ENCODE data around the gene C1orf94. TPM values are rescaled to one million over a fixed set of nuclear protein-coding genes. Genes with fewer than 3 reads are reported as not detected.

Gene C1orf94
- polyA plus RNA-seq, 1 of the 3 experiments (the other 2 are of a cell fraction) = not detected

DNA sequence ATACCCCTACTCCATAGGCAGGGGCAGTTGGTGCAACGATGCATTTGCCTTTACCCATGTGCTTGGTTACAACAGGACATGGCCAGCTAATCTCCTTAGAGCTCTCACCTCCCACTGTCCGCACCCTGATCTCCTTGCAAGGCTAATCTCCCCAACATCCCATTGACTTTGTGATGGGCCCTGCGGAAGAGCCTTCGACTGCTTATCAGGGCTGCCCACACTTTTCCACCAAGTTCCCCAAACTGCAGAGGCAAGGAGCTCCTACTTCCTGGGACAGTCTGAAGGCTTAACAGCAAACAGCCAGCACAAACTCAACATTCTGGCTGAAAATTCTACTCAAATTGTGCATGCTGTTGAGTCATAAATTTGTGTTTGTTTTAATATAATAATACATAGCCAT is 36.0 kb downstream of the C1orf94 start:
- H3K4me3 ChIP-seq (ENCODE audit: low read depth in 2 of 2, low read length in 1 of 2) = no peak overlapping the region
- H3K36me3 ChIP-seq (replicated peaks in 1 of 2; ENCODE audit: control insufficient read depth in 1 of 2, insufficient read depth in 2 of 2, low read length in 1 of 2) = no peaks in the 10 kb centered on the region
- no peak overlapping the region for H3K9ac ChIP-seq
- CTCF ChIA-PET = interaction anchor here (0.6 kb wide), 1 partner anchor 721 kb away, joined by 4 read pairs; no protein-coding TSS in a partner anchor
- H3K27ac ChIP-seq (ENCODE audit: low read depth in 2 of 2, low read length in 1 of 2) = no peak overlapping the region
- H3K9me2 ChIP-seq = no peaks in the 10 kb centered on the region
- H4K20me1 ChIP-seq (ENCODE audit: insufficient read depth) = no peaks in the 10 kb centered on the region
- no peaks in the 10 kb centered on the region for H3K9me3 ChIP-seq
- DNase-seq = no peak
- H3K79me2 ChIP-seq (ENCODE audit: insufficient read depth) = no peaks in the 10 kb centered on the region
- TF ChIP-seq MEF2A (IDR thresholded peaks at IDR 0.05; ENCODE audit: borderline replicate concordance, low read depth) (no peak), TAF1 (IDR thresholded peaks at IDR 0.05; ENCODE audit: borderline replicate concordance, low read depth, low read length) (no peak), CHD2 (IDR thresholded peaks at IDR 0.05; ENCODE audit: low read length, partially characterized antibody) (no peak), JUND (IDR thresholded peaks at IDR 0.05) (no peak), NRF1 (IDR thresholded peaks at IDR 0.05; ENCODE audit: low read depth, low read length) (no peak), EZH2phosphoT487 (IDR thresholded peaks at IDR 0.05; ENCODE audit: borderline replicate concordance, low read depth) (no peak), ELF1 (IDR thresholded peaks at IDR 0.05) (no peak), TCF12 (IDR thresholded peaks at IDR 0.05) (no peak), GABPA (IDR thresholded peaks at IDR 0.05; ENCODE audit: low read depth) (no peak), MXI1 (IDR thresholded peaks at IDR 0.05; ENCODE audit: low read depth, low read length) (no peak), RXRA (IDR thresholded peaks at IDR 0.05; ENCODE audit: borderline replicate concordance, low read depth) (no peak), SIN3A (IDR thresholded peaks at IDR 0.05; ENCODE audit: borderline replicate concordance, low read depth, low read length) (no peak), FOXM1 (IDR thresholded peaks at IDR 0.05; ENCODE audit: low read depth) (no peak)
- TF ChIP-seq, protein P1, sequence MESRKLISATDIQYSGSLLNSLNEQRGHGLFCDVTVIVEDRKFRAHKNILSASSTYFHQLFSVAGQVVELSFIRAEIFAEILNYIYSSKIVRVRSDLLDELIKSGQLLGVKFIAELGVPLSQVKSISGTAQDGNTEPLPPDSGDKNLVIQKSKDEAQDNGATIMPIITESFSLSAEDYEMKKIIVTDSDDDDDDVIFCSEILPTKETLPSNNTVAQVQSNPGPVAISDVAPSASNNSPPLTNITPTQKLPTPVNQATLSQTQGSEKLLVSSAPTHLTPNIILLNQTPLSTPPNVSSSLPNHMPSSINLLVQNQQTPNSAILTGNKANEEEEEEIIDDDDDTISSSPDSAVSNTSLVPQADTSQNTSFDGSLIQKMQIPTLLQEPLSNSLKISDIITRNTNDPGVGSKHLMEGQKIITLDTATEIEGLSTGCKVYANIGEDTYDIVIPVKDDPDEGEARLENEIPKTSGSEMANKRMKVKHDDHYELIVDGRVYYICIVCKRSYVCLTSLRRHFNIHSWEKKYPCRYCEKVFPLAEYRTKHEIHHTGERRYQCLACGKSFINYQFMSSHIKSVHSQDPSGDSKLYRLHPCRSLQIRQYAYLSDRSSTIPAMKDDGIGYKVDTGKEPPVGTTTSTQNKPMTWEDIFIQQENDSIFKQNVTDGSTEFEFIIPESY (IDR thresholded peaks at IDR 0.05; ENCODE audit: borderline replicate concordance, low read depth) = no peak
- TF ChIP-seq, protein P2, sequence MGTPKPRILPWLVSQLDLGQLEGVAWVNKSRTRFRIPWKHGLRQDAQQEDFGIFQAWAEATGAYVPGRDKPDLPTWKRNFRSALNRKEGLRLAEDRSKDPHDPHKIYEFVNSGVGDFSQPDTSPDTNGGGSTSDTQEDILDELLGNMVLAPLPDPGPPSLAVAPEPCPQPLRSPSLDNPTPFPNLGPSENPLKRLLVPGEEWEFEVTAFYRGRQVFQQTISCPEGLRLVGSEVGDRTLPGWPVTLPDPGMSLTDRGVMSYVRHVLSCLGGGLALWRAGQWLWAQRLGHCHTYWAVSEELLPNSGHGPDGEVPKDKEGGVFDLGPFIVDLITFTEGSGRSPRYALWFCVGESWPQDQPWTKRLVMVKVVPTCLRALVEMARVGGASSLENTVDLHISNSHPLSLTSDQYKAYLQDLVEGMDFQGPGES (IDR thresholded peaks at IDR 0.05; ENCODE audit: low read depth, low read length) = no peak
- TF ChIP-seq, protein P3, sequence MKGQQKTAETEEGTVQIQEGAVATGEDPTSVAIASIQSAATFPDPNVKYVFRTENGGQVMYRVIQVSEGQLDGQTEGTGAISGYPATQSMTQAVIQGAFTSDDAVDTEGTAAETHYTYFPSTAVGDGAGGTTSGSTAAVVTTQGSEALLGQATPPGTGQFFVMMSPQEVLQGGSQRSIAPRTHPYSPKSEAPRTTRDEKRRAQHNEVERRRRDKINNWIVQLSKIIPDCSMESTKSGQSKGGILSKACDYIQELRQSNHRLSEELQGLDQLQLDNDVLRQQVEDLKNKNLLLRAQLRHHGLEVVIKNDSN (IDR thresholded peaks at IDR 0.05; ENCODE audit: borderline replicate concordance, low read depth) = no peak
- TF ChIP-seq, protein P4, sequence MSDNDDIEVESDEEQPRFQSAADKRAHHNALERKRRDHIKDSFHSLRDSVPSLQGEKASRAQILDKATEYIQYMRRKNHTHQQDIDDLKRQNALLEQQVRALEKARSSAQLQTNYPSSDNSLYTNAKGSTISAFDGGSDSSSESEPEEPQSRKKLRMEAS (IDR thresholded peaks at IDR 0.05; ENCODE audit: low read depth) = no peak
- TF ChIP-seq, protein P5, sequence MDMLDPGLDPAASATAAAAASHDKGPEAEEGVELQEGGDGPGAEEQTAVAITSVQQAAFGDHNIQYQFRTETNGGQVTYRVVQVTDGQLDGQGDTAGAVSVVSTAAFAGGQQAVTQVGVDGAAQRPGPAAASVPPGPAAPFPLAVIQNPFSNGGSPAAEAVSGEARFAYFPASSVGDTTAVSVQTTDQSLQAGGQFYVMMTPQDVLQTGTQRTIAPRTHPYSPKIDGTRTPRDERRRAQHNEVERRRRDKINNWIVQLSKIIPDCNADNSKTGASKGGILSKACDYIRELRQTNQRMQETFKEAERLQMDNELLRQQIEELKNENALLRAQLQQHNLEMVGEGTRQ (IDR thresholded peaks at IDR 0.05; ENCODE audit: borderline replicate concordance, low read depth, low read length) = no peak
- TF ChIP-seq, protein P6, sequence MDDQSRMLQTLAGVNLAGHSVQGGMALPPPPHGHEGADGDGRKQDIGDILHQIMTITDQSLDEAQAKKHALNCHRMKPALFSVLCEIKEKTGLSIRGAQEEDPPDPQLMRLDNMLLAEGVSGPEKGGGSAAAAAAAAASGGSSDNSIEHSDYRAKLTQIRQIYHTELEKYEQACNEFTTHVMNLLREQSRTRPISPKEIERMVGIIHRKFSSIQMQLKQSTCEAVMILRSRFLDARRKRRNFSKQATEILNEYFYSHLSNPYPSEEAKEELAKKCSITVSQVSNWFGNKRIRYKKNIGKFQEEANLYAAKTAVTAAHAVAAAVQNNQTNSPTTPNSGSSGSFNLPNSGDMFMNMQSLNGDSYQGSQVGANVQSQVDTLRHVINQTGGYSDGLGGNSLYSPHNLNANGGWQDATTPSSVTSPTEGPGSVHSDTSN (IDR thresholded peaks at IDR 0.05) = no peak
- peaks cover 0 to 4% of the 10 kb centered on the region in 2 experiments; a peak in 1 of 4 replicates for H3K4me1 ChIP-seq (ENCODE audit: control insufficient read depth in 1 of 2, insufficient read depth in 2 of 2, low read depth in 1 of 2, low read length in 1 of 2)
- no peak overlapping the region for H2AFZ ChIP-seq (ENCODE audit: low read depth)
- 62% methylated on average over 3 of the region's 4 CpGs for WGBS (ENCODE audit: low lambda C conversion rate)
- no peaks in the 10 kb centered on the region for H3K27me3 ChIP-seq (ENCODE audit: insufficient read depth)
- no peak overlapping the region for H3K4me2 ChIP-seq
- no peaks in the 10 kb centered on the region for H3F3A ChIP-seq (replicated peaks; ENCODE audit: insufficient read depth)
- POLR2A ChIA-PET = no interaction called here
